GM23338 (cell line): ENCODE measurements around the gene PPP1R9A.

Source experiments
- CREB1 ChIP-seq: fragments of 250-450 bp; sonication (Bioruptor Pico); IDR thresholded peaks from 2 replicates; pipeline ENCODE4 v1.5.0; 2020; ENCODE audit warnings: low read depth, mild to moderate bottlenecking, moderate library complexity
- EZH2 ChIP-seq: fragments of 200-600 bp; sonication (generic); IDR thresholded peaks from one replicate; pipeline ENCODE4 v1.8.0; 2017; ENCODE audit warnings: antibody characterized with exemption, mild to moderate bottlenecking, low read depth; ENCODE audit not compliant: unreplicated experiment
- EZH2phosphoT487 ChIP-seq: fragments of 200-600 bp; sonication (generic); IDR thresholded peaks from one replicate; pipeline ENCODE4 v1.8.1; 2018; ENCODE audit warnings: antibody characterized with exemption; ENCODE audit not compliant: unreplicated experiment
- JUNB ChIP-seq: IDR thresholded peaks from one replicate; pipeline ENCODE4 v1.6.1; 2016; ENCODE audit warnings: antibody characterized with exemption; ENCODE audit not compliant: unreplicated experiment
- POLR2AphosphoS5 ChIP-seq: IDR thresholded peaks from 2 replicates; pipeline ENCODE4 v1.6.1; 2016; ENCODE audit warnings: antibody characterized with exemption, low read depth
- STAT1 ChIP-seq: IDR thresholded peaks from one replicate; pipeline ENCODE4 v1.6.1; 2016; ENCODE audit warnings: antibody characterized with exemption; ENCODE audit not compliant: unreplicated experiment
- TF ChIP-seq, protein P1 (sequence below), 2 experiments: fragments of 200-600 bp in 1 of 2; sonication (generic) in 1 of 2; conservative IDR thresholded peaks; 2 replicates each; pipeline versions ENCODE4 v1.5.1 to v1.6.1; 2016 to 2017; ENCODE audit warnings: antibody characterized with exemption in 2 of 2, low read depth in 2 of 2, mild to moderate bottlenecking in 2 of 2, moderate library complexity in 1 of 2
- TF ChIP-seq, protein P2 (sequence below): IDR thresholded peaks from one replicate; pipeline ENCODE4 v1.6.1; 2018; ENCODE audit warnings: antibody characterized with exemption; ENCODE audit not compliant: unreplicated experiment
- TF ChIP-seq, protein P3 (sequence below): fragments of 250-450 bp; sonication (Bioruptor Pico); IDR thresholded peaks from 2 replicates; pipeline ENCODE4 v1.5.0; 2020; ENCODE audit warnings: mild to moderate bottlenecking, moderate library complexity

DNA sequence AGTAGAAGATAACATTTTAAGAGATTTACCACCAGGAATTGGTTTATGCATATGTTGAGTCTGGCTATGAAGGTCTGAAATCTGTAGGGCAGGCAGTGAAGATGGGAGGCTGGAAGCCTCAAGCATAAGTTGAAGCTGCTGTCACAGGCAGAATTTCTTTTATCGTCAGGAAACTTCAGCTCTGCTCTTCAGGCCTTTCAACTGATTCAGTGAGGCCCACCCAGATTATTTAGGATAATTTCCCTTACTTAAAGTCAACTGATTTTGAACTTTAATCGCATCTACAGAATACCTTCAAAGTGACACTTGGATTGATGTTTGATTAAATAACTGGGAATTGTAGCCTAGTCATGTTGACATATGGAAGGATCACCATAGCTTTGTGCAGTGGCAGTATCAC lies 190.5 kb downstream of the PPP1R9A start:
- TF ChIP-seq STAT1 (no peak), JUNB (no peak), POLR2AphosphoS5 (no peak), EZH2 (no peak), CREB1 (CRISPR knock-in tag) (no peak), EZH2phosphoT487 (no peak)
- TF ChIP-seq, protein P1, sequence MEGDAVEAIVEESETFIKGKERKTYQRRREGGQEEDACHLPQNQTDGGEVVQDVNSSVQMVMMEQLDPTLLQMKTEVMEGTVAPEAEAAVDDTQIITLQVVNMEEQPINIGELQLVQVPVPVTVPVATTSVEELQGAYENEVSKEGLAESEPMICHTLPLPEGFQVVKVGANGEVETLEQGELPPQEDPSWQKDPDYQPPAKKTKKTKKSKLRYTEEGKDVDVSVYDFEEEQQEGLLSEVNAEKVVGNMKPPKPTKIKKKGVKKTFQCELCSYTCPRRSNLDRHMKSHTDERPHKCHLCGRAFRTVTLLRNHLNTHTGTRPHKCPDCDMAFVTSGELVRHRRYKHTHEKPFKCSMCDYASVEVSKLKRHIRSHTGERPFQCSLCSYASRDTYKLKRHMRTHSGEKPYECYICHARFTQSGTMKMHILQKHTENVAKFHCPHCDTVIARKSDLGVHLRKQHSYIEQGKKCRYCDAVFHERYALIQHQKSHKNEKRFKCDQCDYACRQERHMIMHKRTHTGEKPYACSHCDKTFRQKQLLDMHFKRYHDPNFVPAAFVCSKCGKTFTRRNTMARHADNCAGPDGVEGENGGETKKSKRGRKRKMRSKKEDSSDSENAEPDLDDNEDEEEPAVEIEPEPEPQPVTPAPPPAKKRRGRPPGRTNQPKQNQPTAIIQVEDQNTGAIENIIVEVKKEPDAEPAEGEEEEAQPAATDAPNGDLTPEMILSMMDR (conservative IDR thresholded peaks at IDR 0.05; ENCODE audit: low read depth in 2 of 2): no peak
- TF ChIP-seq, protein P2, sequence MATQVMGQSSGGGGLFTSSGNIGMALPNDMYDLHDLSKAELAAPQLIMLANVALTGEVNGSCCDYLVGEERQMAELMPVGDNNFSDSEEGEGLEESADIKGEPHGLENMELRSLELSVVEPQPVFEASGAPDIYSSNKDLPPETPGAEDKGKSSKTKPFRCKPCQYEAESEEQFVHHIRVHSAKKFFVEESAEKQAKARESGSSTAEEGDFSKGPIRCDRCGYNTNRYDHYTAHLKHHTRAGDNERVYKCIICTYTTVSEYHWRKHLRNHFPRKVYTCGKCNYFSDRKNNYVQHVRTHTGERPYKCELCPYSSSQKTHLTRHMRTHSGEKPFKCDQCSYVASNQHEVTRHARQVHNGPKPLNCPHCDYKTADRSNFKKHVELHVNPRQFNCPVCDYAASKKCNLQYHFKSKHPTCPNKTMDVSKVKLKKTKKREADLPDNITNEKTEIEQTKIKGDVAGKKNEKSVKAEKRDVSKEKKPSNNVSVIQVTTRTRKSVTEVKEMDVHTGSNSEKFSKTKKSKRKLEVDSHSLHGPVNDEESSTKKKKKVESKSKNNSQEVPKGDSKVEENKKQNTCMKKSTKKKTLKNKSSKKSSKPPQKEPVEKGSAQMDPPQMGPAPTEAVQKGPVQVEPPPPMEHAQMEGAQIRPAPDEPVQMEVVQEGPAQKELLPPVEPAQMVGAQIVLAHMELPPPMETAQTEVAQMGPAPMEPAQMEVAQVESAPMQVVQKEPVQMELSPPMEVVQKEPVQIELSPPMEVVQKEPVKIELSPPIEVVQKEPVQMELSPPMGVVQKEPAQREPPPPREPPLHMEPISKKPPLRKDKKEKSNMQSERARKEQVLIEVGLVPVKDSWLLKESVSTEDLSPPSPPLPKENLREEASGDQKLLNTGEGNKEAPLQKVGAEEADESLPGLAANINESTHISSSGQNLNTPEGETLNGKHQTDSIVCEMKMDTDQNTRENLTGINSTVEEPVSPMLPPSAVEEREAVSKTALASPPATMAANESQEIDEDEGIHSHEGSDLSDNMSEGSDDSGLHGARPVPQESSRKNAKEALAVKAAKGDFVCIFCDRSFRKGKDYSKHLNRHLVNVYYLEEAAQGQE: no peak
- TF ChIP-seq, protein P3, sequence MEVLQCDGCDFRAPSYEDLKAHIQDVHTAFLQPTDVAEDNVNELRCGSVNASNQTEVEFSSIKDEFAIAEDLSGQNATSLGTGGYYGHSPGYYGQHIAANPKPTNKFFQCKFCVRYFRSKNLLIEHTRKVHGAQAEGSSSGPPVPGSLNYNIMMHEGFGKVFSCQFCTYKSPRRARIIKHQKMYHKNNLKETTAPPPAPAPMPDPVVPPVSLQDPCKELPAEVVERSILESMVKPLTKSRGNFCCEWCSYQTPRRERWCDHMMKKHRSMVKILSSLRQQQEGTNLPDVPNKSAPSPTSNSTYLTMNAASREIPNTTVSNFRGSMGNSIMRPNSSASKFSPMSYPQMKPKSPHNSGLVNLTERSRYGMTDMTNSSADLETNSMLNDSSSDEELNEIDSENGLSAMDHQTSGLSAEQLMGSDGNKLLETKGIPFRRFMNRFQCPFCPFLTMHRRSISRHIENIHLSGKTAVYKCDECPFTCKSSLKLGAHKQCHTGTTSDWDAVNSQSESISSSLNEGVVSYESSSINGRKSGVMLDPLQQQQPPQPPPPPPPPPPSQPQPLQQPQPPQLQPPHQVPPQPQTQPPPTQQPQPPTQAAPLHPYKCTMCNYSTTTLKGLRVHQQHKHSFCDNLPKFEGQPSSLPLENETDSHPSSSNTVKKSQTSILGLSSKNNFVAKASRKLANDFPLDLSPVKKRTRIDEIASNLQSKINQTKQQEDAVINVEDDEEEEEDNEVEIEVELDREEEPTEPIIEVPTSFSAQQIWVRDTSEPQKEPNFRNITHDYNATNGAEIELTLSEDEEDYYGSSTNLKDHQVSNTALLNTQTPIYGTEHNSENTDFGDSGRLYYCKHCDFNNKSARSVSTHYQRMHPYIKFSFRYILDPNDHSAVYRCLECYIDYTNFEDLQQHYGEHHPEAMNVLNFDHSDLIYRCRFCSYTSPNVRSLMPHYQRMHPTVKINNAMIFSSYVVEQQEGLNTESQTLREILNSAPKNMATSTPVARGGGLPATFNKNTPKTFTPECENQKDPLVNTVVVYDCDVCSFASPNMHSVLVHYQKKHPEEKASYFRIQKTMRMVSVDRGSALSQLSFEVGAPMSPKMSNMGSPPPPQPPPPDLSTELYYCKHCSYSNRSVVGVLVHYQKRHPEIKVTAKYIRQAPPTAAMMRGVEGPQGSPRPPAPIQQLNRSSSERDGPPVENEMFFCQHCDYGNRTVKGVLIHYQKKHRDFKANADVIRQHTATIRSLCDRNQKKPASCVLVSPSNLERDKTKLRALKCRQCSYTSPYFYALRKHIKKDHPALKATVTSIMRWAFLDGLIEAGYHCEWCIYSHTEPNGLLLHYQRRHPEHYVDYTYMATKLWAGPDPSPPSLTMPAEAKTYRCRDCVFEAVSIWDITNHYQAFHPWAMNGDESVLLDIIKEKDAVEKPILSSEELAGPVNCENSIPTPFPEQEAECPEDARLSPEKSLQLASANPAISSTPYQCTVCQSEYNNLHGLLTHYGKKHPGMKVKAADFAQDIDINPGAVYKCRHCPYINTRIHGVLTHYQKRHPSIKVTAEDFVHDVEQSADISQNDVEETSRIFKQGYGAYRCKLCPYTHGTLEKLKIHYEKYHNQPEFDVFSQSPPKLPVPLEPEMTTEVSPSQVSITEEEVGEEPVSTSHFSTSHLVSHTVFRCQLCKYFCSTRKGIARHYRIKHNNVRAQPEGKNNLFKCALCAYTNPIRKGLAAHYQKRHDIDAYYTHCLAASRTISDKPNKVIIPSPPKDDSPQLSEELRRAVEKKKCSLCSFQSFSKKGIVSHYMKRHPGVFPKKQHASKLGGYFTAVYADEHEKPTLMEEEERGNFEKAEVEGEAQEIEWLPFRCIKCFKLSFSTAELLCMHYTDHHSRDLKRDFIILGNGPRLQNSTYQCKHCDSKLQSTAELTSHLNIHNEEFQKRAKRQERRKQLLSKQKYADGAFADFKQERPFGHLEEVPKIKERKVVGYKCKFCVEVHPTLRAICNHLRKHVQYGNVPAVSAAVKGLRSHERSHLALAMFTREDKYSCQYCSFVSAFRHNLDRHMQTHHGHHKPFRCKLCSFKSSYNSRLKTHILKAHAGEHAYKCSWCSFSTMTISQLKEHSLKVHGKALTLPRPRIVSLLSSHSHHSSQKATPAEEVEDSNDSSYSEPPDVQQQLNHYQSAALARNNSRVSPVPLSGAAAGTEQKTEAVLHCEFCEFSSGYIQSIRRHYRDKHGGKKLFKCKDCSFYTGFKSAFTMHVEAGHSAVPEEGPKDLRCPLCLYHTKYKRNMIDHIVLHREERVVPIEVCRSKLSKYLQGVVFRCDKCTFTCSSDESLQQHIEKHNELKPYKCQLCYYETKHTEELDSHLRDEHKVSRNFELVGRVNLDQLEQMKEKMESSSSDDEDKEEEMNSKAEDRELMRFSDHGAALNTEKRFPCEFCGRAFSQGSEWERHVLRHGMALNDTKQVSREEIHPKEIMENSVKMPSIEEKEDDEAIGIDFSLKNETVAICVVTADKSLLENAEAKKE (CRISPR knock-in tag): no peak
